ENCODE data around the gene CFAP410. TPM values are rescaled to one million over a fixed set of nuclear protein-coding genes. Genes with fewer than 3 reads are reported as not detected.

CFAP410 gene
- total and polyA plus RNA-seq, 2 of the 8 experiments (the other 6 are each of a cell fraction or from before 2014, with no cell fraction given), result 10.6 to 12.0 TPM

GRCh38 chr21:44319407-44320065 is 19.7 kb downstream of the CFAP410 start:
- no peak for DNase-seq (ENCODE audit: low read depth in 1 of 2, low spot score in 2 of 2)
- Histone ChIP-seq H3K18ac (ENCODE audit: extremely low read depth, low read length) (no peak overlapping the region), H2BK15ac (ENCODE audit: low read length) (no peak overlapping the region), H3K27me3 (replicated peaks in 1 of 4; ENCODE audit: control insufficient read depth in 3 of 4, extremely low read depth in 1 of 4, insufficient read depth in 3 of 4, low read length in 3 of 4) (no peaks in the 10 kb centered on the region), H2AFZ (ENCODE audit: low read length) (no peak overlapping the region), H3K4me2 (ENCODE audit: insufficient read depth in 1 of 2, low read depth in 2 of 2, low read length in 2 of 2) (no peak overlapping the region), H2BK5ac (ENCODE audit: low read depth, low read length) (no peak overlapping the region), H2BK120ac (replicated peaks; ENCODE audit: low read depth, low read length) (no peak overlapping the region), H3K4ac (replicated peaks; ENCODE audit: insufficient read length, low read depth, low read length) (no peak overlapping the region), H3K27ac (ENCODE audit: low read depth, low read length) (no peak overlapping the region), H4K91ac (replicated peaks; ENCODE audit: insufficient read length, low read length) (no peak overlapping the region), H4K20me1 (replicated peaks in 1 of 2; ENCODE audit: control insufficient read depth in 1 of 2, insufficient read depth in 2 of 2, low read length in 2 of 2) (peaks cover 0 to 8% of the 10 kb centered on the region in 2 experiments), H3K9ac (replicated peaks in 1 of 4; ENCODE audit: extremely low read depth in 1 of 4, low read depth in 3 of 4, low read length in 3 of 4) (no peak overlapping the region), H2AK5ac (ENCODE audit: low read depth, low read length) (no peak overlapping the region), H2BK20ac (ENCODE audit: low read length) (no peak overlapping the region), H4K8ac (ENCODE audit: extremely low read depth, insufficient read depth, low read length) (no peak overlapping the region), H3K79me1 (ENCODE audit: low read depth, low read length) (no peaks in the 10 kb centered on the region), H2BK12ac (ENCODE audit: low read depth, low read length) (no peak overlapping the region), H4K5ac (ENCODE audit: insufficient read length, low read depth, low read length) (no peak overlapping the region), H3K9me3 (ENCODE audit: insufficient read depth in 2 of 2, low read depth in 1 of 2, low read length in 1 of 2) (no peaks in the 10 kb centered on the region), H3K4me1 (replicated peaks in 1 of 4; ENCODE audit: control insufficient read depth in 3 of 4, insufficient read depth in 4 of 4, low read length in 3 of 4) (no peaks in the 10 kb centered on the region), H3K79me2 (ENCODE audit: control insufficient read depth in 1 of 2, insufficient read depth in 2 of 2, low read length in 2 of 2) (no peaks in the 10 kb centered on the region), H3K56ac (replicated peaks; ENCODE audit: insufficient read length, low read depth, low read length) (no peak overlapping the region), H3K36me3 (ENCODE audit: control insufficient read depth in 2 of 4, insufficient read depth in 4 of 4, low read length in 3 of 4) (peaks cover 0 to 33% (median 2%) of the 10 kb centered on the region in 4 experiments; a peak in 4 of 8 replicates), H3K23me2 (ENCODE audit: low read depth, low read length) (no peaks in the 10 kb centered on the region), H3K14ac (ENCODE audit: insufficient read length) (no peak overlapping the region), H3K4me3 (ENCODE audit: extremely low read depth in 1 of 4, insufficient read depth in 2 of 4, low read depth in 3 of 4, low read length in 4 of 4) (no peak overlapping the region), H3K23ac (ENCODE audit: insufficient read length) (no peak overlapping the region)
- CTCF ChIA-PET (ENCODE audit: partially characterized antibody), result interaction anchor here (0.6 to 1.7 kb wide), 6 partner anchors 9 to 164 kb away, joined by 3 to 6 read pairs (median 4); no protein-coding TSS in a partner anchor
- POLR2A ChIA-PET (ENCODE audit: partially characterized antibody), result interaction anchor here (0.7 to 1.8 kb wide), 4 partner anchors 9 to 14 kb away, joined by 3 to 8 read pairs (median 5); no protein-coding TSS in a partner anchor
- no peak for FAIRE-seq
- 98% methylated on average over 35 of the region's 35 CpGs; no CpG with 5 or more reads in 1 of the 2 experiments for WGBS, 2 experiments (ENCODE audit: extremely low coverage in 1 of 2, insufficient coverage in 1 of 2, insufficient read length in 1 of 2, insufficient replicate concordance in 2 of 2, low coverage in 1 of 2, low lambda C conversion rate in 2 of 2, missing lambda C conversion rate in 1 of 2)
- TF ChIP-seq KDM5A (IDR thresholded peaks at IDR 0.05; ENCODE audit: low read length) (no peak), JUN (IDR thresholded peaks at IDR 0.05; ENCODE audit: low read depth, low read length) (no peak)

Data from H1 (cell line).